ENCODE data around the gene ST3GAL5.
"Not testable (repeated sequence)": the region's sequence is repeated elsewhere in the genome, so short reads cannot be mapped to it uniquely, and the experiment has no call there.

The ST3GAL5 gene

DNA sequence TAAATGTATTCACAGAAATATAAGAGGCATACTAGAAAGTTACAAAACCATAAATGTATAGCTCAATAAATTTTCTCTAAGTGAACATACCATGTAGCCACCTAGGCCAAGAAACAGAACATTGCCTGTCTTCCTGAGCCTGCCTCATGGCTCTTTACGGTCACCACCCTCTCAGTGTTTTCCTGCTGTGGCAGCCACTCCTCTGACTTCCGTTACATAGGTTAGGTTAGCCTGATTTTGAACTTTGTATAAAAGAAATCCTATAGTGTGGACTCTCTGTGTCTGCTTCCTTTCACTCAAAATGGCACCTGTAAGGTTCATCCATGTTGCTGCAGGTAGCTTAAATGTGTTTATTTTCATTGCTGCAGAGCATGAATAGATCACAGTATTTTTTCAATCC, 11.6 kb upstream of the ST3GAL5 start:
- TF ChIP-seq, protein P1, sequence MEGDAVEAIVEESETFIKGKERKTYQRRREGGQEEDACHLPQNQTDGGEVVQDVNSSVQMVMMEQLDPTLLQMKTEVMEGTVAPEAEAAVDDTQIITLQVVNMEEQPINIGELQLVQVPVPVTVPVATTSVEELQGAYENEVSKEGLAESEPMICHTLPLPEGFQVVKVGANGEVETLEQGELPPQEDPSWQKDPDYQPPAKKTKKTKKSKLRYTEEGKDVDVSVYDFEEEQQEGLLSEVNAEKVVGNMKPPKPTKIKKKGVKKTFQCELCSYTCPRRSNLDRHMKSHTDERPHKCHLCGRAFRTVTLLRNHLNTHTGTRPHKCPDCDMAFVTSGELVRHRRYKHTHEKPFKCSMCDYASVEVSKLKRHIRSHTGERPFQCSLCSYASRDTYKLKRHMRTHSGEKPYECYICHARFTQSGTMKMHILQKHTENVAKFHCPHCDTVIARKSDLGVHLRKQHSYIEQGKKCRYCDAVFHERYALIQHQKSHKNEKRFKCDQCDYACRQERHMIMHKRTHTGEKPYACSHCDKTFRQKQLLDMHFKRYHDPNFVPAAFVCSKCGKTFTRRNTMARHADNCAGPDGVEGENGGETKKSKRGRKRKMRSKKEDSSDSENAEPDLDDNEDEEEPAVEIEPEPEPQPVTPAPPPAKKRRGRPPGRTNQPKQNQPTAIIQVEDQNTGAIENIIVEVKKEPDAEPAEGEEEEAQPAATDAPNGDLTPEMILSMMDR (IDR thresholded peaks at IDR 0.05; ENCODE audit: low read depth, low read length) = no peak
- Histone ChIP-seq H3K9me3 (ENCODE audit: severe bottlenecking) (no peaks in the 10 kb centered on the region), H3K27me3 (ENCODE audit: insufficient read depth, low read depth, severe bottlenecking) (no peaks in the 10 kb centered on the region), H3K4me3 (ENCODE audit: low read depth, low read length) (no peak overlapping the region), H3K27ac (no peak overlapping the region), H3K36me3 (no peaks in the 10 kb centered on the region)
- DNase-seq = no peak

DNA sequence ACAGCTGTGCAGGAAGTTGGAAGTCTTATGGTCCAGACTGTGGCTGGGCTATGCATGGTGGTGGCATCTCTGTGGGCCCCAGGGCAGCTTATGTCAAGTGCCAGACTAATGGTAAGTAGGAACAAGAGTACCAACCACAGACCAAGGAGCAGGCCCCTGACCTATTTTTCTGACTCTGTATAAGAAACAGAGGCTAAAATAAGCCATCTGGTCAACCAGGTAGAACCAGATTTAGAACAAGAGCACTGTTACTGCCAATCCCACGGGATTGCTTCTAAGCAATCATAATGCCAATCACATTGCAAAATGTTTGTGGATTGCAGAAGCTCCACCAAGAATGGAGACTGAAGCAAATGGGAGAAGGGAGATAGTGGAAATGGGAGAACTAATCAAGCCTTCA, 11.1 kb upstream of the ST3GAL5 start:
- no peak for DNase-seq
- H3K4me3 ChIP-seq (ENCODE audit: low read depth, low read length) = no peak overlapping the region
- TF ChIP-seq, protein P1 (IDR thresholded peaks at IDR 0.05; ENCODE audit: low read depth, low read length) = no peak
- H3K36me3 ChIP-seq = no peaks in the 10 kb centered on the region
- no peak overlapping the region for H3K27ac ChIP-seq
- H3K27me3 ChIP-seq (ENCODE audit: insufficient read depth, low read depth, severe bottlenecking) = no peaks in the 10 kb centered on the region
- no peaks in the 10 kb centered on the region for H3K9me3 ChIP-seq (ENCODE audit: severe bottlenecking)

DNA sequence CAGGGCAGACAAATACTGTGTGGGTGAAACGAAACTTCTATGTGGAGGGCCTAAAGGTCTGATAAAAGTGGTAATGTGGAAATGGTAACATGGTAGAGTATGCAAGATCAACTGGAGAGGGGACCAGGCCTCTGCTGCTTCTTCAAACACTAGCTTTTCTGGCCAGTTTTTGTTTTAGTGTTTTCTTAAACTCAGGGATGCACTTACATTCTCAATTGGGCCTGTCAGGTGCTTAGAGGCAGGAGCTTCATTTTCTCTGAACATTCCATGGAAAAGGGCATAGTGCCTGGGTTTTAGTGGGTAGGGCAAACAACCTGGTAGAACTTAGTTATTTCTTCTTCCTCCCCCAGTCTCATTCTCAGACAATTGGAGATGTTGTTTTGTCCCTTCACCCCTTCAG, 10.5 kb upstream of the ST3GAL5 start:
- H3K36me3 ChIP-seq = no peaks in the 10 kb centered on the region
- H3K9me3 ChIP-seq (ENCODE audit: severe bottlenecking) = no peaks in the 10 kb centered on the region
- DNase-seq = no peak
- H3K27me3 ChIP-seq (ENCODE audit: insufficient read depth, low read depth, severe bottlenecking) = no peaks in the 10 kb centered on the region
- TF ChIP-seq, protein P1 (IDR thresholded peaks at IDR 0.05; ENCODE audit: low read depth, low read length) = no peak
- no peak overlapping the region for H3K4me3 ChIP-seq (ENCODE audit: low read depth, low read length)
- H3K27ac ChIP-seq = no peak overlapping the region

DNA sequence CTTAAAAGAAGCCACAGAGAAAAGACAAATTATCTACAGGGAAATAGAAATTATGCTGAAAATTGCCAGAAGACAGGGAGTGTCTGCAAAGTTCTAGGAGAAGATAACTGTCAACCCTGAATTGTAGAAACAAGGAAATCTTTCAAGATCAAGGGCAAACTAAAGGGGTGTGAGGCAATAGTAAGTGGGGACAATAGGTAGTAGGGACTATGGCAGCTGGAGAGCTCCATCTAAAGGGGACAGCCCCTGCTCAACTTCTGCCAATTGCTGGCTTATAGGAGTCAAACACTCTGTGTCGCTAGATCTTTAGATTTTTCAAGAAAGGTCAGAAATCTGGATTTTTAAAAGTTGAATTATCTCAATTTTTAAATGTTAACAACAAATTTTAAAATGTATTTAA, 10.1 kb upstream of the ST3GAL5 start:
- DNase-seq = no peak
- no peaks in the 10 kb centered on the region for H3K27me3 ChIP-seq (ENCODE audit: insufficient read depth, low read depth, severe bottlenecking)
- H3K4me3 ChIP-seq (ENCODE audit: low read depth, low read length) = no peak overlapping the region
- TF ChIP-seq, protein P1 (IDR thresholded peaks at IDR 0.05; ENCODE audit: low read depth, low read length) = no peak
- no peak overlapping the region for H3K27ac ChIP-seq
- H3K36me3 ChIP-seq = no peaks in the 10 kb centered on the region
- H3K9me3 ChIP-seq (ENCODE audit: severe bottlenecking) = no peaks in the 10 kb centered on the region

DNA sequence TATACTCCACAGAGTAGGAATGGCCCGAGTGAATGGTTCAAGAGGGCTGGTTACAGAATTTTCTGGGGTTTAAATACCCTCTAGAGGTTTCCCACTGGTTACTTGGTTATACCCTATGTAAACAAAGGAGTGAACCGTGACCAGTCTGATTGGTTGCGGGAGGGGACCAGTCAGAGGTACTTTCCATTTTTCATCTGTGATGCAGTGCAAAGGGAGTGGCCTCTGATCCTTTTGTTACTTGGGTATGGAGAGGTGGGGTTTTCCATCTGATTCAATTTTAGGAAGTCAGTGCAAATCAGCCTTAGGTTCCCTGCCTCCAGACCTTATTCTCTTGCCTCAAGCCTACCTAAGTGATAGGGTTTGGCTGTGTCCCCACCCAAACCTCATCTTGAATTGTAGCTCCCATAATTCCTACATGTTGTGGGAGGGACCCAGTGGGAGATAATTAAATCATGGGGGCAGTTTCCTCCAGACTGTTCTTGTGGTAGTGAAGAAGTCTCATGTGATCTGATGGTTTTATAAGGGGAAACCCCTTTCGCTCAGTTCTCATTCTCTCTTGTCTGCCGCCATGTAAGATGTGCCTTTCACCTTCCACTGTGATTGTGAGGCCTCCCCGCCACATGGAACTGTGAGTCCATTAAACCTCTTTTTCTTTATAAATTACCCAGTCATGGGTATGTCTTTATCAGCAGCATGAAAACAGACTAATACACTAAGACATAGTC, 5.9 kb upstream of the ST3GAL5 start:
- not testable (repeated sequence) for H3K4me3 ChIP-seq (ENCODE audit: low read depth, low read length); DNase-seq; H3K36me3 ChIP-seq; H3K9me3 ChIP-seq (ENCODE audit: severe bottlenecking); H3K27me3 ChIP-seq (ENCODE audit: insufficient read depth, low read depth, severe bottlenecking); H3K27ac ChIP-seq

DNA sequence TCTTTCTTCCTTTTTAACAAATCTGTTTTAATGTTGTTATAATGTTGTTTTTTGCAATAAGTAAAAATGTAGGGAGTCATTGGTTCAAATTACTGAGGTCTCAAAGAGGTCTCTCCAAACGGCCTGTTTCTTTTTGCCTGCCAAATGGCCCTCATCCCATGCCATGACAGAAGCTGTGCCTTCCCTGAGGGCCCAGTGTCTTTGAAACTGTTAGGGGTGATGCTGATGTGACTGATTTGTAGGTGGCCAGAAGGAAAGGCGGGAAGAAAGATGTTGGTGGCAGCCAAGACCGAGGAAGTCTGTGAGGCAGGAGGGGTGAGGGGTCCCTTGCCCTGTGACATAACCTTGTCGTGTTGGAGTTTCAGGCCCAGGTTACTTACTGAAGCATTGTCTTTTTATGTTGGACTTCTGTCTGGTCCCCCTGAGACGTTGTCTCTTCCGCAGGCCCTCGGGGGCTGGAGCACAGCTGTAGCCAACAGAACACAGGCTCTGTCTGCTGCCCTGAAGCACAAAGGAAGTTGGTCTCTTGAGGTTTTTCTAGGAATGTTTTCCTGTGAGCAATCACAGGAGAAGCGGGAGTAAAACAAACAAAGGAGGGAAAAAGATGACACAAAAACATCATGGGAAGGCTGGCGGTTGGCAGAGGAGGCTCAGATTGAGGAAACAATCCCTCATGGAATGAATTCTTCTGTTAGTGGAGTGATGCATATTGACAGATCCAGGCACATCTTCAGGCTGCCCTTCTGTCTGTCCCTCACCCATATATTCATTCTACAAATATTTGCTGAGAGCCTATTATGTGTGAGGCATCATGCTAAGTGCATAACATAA, 4.9 kb upstream of the ST3GAL5 start:
- Histone ChIP-seq H3K4me3 (ENCODE audit: low read depth, low read length) (no peak overlapping the region), H3K36me3 (no peaks in the 10 kb centered on the region), H3K27ac (no peak overlapping the region), H3K9me3 (ENCODE audit: severe bottlenecking) (no peaks in the 10 kb centered on the region), H3K27me3 (ENCODE audit: insufficient read depth, low read depth, severe bottlenecking) (no peaks in the 10 kb centered on the region)
- DNase-seq = no peak
- TF ChIP-seq, protein P1 (IDR thresholded peaks at IDR 0.05; ENCODE audit: low read depth, low read length) = no peak
